Activated T-helper 1 cell treated with anti-CD3 and anti-CD28 coated beads, Interleukin-2, amount 50 U/mL, for 16 hours (primary cell): Measurements from ENCODE around the gene UNC45A.
"Not testable (repeated sequence)": the region's sequence is repeated elsewhere in the genome, so short reads cannot be mapped to it uniquely, and the experiment has no call there.

Source experiments
- DNase-seq, 2 donors: peaks; one replicate each; pipeline ENCODE4 v3.0.0-alpha.2; 2020; ENCODE audit warnings: low read depth in 1 of 2, low spot score in 1 of 2

The UNC45A gene, protein sequence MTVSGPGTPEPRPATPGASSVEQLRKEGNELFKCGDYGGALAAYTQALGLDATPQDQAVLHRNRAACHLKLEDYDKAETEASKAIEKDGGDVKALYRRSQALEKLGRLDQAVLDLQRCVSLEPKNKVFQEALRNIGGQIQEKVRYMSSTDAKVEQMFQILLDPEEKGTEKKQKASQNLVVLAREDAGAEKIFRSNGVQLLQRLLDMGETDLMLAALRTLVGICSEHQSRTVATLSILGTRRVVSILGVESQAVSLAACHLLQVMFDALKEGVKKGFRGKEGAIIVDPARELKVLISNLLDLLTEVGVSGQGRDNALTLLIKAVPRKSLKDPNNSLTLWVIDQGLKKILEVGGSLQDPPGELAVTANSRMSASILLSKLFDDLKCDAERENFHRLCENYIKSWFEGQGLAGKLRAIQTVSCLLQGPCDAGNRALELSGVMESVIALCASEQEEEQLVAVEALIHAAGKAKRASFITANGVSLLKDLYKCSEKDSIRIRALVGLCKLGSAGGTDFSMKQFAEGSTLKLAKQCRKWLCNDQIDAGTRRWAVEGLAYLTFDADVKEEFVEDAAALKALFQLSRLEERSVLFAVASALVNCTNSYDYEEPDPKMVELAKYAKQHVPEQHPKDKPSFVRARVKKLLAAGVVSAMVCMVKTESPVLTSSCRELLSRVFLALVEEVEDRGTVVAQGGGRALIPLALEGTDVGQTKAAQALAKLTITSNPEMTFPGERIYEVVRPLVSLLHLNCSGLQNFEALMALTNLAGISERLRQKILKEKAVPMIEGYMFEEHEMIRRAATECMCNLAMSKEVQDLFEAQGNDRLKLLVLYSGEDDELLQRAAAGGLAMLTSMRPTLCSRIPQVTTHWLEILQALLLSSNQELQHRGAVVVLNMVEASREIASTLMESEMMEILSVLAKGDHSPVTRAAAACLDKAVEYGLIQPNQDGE

DNA sequence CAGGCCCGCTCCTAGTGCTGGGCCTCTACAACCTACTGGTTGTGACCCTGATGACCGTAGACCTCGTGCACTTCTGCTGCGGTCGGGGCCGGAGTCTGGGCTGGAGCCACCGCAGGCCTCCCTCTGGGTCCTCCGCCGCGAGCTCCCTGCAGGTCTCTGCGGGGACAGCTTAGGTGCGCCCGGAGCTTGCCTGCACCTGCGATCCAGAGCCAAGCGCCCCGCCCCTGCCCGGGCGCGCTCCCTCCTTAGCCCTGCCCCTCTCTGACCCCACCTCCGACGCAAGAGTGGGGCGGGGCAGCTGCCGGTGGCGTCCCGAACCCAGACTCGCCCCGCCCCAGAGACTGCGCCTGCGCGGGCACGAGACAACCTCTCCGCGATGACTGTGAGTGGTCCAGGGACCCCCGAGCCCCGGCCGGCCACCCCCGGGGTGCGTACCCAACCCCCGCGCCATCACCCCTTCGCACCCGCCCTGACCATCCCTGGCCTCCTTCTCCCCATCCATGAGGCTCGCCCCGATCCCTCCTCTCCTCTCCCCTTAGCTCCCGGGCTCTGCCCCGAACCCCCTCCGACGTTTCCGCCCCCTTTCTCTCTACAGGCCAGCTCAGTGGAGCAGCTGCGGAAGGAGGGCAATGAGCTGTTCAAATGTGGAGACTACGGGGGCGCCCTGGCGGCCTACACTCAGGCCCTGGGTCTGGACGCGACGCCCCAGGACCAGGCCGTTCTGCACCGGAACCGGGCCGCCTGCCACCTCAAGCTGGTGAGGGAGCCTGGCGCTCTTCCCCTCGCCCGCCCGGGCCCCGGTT lies at the start of gene UNC45A:
Gene UNC45A (plus strand): TSS at position 337 of the 803 bp plus-strand sequence. CDS start 40 bp downstream, at position 377.
- peak; percentile 92 to 93 for DNase-seq

DNA sequence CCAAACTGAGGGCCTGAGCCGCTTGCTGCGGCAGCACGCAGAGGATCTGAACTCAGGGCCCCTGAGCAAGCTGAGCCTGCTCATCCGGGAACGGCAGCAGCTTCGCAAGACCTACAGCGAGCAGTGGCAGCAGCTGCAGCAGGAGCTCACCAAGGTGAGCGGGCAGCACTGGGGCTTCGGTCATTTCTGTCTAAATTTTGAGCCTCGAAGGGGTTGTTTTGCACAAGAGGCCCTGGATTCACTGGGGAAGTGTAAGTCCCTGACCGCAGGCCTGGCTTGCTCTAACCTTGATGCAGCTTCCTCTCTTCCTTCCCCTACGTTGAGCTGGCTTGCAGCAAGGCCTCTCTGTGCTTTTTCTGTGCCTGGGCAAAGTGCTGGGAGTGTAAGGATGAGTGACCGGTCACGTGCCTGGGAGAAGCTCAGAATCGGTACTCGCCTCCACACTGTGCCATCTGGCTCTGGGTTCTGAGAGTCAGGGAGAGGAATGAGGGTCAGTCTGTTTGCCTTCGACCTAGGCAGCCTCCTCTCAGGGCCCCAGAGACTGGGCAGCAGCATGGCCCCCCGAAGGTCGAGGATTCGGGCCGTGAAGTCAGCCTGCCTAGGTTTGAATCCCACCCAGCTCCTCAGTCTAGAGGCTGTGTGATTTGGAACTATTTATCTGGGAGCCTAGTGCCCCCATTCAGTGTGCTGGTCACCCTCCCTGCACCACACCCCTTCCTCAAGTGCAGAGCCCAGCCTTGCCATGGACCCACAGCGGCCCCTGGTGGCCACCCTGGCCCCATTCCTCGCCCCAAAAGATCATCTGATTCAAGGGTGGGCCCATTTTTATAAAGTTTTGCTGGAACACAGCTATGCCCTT lies 49.4 kb upstream of the UNC45A start:
- peak; percentile 58 to 64 for DNase-seq

DNA sequence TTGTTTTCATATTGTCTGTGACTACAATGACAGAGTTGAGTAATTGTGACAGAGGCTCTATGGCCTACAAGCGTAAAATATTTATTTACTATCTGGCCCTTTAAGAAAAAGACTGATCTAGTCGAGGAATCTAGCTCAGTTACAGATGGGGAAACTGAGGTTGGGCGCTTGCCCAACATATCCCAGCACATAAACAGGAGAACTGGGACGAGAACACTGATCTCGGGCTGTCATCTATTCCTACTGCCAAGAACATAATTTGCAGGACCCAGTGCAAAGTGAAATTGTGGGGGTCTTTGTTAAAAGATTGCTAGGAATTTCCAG lies 48.8 kb upstream of the UNC45A start:
- no peak for DNase-seq

DNA sequence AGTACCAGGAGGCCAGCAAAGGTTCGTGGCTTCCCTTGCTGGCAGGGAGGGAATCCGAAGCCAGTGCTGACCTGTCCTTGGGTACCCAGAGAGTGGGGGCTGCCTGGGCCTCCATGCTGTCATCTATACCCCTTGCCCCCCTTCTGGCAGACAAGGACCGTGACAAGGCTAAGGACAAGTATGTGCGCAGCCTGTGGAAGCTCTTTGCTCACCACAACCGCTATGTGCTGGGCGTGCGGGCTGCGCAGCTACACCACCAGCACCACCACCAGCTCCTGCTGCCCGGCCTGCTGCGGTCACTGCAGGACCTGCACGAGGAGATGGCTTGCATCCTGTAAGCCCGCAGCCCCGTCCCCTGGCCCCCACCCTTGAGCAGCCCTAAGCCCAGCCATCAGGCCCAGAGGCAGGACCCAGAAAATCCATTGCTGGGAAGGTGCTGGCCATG lies 48.0 kb upstream of the UNC45A start:
- DNase-seq: no peak

DNA sequence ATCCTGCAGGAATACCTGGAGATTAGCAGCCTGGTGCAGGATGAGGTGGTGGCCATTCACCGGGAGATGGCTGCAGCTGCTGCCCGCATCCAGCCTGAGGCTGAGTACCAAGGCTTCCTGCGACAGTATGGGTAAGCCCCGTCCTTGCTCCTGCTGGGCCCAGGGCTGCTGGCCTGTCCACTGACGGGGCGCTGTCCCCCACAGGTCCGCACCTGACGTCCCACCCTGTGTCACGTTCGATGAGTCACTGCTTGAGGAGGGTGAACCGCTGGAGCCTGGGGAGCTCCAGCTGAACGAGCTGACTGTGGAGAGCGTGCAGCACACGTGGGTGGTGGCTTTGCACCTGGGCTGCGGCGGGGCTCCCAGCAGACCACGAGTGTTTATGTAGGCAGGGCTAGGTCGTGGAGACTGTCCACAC lies 45.8 kb upstream of the UNC45A start:
- DNase-seq: no peak

DNA sequence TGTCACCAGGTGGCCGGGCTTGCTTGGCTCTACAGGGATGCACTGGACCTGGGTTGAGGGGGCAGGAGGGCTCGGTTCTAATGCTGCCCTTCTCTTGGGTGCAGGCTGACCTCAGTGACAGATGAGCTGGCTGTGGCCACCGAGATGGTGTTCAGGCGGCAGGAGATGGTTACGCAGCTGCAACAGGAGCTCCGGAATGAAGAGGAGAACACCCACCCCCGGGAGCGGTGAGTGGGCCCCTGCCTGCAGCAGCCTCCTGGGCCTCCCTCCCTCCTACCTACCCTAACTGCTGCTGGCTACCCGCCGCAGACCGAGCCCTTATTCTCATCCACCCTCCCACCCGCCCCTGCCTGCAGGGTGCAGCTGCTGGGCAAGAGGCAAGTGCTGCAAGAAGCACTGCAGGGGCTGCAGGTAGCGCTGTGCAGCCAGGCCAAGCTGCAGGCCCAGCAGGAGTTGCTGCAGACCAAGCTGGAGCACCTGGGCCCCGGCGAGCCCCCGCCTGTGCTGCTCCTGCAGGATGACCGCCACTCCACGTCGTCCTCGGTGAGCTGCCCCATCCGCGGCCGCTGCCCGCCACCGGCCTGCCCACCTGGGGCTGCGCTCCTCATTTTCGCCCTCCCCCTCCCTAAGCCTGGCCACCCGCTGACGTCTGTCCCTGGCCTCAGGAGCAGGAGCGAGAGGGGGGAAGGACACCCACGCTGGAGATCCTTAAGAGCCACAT lies 45.2 kb upstream of the UNC45A start:
- DNase-seq: no peak

DNA sequence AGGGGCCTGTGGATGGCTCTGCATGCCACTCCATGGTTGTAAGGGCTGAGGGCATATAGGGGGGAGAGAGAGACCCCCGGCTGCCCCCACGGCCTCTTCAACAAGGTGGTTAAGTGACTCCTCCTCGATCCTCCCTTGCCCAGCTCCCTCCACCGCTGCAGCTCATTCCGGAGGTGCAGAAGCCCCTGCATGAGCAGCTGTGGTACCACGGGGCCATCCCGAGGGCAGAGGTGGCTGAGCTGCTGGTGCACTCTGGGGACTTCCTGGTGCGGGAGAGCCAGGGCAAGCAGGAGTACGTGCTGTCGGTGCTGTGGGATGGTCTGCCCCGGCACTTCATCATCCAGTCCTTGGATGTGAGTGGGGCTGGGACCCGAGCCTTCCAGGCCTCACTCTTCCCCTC lies 44.2 kb upstream of the UNC45A start:
- no peak for DNase-seq

DNA sequence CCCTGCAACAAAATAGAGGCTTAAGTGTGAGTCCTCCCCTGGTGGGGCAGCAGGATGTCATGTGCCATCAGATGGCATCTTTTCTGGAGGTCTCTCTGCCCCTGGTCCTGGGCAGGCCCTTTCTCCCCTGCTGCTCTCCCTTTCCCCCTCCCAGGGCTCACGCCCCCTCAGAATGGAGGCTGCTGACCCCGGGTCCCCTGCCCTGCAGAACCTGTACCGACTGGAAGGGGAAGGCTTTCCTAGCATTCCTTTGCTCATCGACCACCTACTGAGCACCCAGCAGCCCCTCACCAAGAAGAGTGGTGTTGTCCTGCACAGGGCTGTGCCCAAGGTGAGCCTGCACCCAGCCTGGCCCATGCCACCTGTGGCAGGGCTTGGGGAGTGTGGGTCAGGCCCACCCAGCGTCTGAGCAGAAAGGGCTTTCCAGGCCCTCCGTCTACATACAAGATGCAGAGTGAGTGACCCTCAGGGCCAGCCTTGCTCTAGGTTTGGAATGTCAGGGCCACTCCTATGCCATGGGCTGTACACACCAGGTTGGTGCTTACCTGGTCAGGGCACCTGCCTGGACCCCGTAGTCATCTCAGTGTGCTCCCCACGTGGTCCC lies 43.6 kb upstream of the UNC45A start:
- no peak for DNase-seq

DNA sequence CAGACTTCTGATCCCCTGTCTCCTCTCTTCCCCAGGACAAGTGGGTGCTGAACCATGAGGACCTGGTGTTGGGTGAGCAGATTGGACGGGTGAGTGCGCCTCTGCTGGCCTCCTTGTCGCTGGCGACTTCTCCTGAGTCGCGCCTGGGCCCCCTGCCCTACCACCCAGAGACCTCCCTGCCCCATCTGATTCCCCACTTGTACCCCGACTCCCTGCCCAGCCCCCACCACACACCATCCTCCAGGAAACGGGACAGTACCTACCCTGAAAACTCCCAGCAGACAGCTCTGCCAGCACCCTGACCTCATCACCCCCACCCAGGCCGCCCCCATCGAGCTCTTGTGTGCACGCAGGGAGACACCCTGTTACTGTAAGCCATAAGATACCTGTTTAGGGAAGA lies 43.1 kb upstream of the UNC45A start:
- no peak for DNase-seq

DNA sequence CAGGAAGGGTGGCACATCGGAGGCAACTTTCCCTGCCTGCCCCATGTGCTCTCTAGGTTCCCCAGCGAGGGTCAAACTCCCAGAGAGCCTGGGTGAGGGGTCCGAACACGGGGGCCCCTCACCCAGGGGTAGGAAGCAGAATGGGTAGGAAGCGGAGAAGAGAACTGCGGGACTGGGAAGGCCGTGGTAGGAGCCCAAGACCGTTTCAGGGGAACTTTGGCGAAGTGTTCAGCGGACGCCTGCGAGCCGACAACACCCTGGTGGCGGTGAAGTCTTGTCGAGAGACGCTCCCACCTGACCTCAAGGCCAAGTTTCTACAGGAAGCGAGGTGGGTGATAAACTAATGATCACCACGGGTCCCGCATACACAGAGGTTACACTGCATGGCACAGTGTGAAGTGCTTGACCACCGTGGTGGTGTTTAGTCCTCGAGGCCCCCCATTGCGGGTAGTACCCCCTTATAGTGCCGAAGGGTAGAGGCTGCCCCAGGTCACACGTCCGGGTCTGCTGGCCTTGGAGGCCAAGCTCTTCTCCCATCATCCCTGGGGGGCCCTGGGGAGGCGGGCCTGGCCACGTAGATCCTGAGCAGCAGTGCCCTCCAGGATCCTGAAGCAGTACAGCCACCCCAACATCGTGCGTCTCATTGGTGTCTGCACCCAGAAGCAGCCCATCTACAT lies 42.4 kb upstream of the UNC45A start:
- DNase-seq: no peak

DNA sequence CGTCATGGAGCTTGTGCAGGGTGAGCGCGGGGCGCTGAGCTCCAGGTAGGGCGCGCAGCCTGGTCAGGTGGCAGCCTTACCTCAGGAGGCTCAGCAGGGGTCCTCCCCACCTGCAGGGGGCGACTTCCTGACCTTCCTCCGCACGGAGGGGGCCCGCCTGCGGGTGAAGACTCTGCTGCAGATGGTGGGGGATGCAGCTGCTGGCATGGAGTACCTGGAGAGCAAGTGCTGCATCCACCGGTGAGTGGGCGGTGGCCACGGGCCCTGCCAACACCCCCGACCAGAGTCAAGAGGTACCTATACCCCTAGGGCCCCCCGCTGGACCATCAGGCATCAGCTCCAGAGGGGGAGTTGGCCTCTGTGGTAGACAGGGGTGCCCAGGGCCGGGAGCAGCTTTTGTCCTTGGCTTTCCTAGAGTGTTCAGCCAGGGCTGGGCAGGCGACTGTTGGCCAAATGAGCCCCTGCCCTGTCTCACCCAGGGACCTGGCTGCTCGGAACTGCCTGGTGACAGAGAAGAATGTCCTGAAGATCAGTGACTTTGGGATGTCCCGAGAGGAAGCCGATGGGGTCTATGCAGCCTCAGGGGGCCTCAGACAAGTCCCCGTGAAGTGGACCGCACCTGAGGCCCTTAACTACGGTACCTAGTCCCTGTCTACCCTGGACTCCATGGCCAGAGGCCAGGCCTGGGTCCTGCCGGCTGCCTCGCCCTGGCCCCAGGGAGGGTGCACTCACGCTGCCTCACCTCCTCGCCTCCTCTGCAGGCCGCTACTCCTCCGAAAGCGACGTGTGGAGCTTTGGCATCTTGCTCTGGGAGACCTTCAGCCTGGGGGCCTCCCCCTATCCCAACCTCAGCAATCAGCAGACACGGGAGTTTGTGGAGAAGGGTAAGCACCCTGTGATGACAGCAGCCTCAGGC lies 41.7 kb upstream of the UNC45A start:
- no peak for DNase-seq

DNA sequence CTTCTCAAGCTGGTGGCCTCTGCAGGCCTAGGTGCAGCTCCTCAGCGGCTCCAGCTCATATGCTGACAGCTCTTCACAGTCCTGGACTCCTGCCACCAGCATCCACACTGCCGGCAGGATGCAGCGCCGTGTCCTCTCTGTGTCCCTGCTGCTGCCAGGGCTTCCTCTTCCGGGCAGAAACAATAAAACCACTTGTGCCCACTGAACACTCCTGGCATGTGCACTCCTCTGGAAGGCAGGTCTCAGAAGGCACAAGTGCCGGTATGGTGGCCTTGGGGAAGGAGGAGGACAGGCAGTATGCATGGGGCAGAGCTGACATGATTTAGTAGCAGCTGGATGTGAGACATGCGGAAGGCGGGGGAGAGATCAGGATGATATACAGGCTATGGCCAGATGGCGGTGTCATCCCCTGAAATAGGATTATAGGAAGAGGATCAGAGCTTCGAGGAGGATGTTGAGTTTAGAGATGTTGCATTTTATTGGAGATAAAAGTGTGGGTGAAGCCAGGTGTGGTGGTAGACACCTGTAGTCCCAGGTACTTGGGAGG lies 39.4 kb upstream of the UNC45A start:
- no peak for DNase-seq

DNA sequence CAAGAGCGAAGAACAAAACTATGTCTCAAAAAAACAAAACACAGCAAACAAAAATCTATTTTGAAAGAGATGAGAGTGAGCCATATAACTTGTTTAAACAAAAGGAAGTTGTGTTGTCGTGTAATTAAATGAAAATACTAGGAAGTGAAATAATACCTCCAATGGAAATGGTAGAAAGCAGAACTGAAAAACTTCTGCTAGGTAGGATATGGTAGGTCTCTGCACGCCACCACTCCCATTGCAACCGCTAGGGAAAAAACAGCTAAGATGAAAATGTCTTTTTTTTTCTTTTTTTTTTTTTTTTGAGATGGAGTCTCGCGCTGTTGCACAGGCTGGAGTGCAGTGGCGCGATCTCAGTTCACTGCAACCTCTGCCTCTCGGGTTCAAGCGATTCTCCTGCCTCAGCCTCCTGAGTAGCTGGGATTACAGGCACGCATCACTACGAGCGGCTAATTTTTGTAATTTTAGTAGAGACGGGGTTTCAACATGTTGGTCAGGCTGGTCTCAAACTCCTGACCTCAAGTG lies 37.9 kb upstream of the UNC45A start:
- DNase-seq: not testable (repeated sequence)

DNA sequence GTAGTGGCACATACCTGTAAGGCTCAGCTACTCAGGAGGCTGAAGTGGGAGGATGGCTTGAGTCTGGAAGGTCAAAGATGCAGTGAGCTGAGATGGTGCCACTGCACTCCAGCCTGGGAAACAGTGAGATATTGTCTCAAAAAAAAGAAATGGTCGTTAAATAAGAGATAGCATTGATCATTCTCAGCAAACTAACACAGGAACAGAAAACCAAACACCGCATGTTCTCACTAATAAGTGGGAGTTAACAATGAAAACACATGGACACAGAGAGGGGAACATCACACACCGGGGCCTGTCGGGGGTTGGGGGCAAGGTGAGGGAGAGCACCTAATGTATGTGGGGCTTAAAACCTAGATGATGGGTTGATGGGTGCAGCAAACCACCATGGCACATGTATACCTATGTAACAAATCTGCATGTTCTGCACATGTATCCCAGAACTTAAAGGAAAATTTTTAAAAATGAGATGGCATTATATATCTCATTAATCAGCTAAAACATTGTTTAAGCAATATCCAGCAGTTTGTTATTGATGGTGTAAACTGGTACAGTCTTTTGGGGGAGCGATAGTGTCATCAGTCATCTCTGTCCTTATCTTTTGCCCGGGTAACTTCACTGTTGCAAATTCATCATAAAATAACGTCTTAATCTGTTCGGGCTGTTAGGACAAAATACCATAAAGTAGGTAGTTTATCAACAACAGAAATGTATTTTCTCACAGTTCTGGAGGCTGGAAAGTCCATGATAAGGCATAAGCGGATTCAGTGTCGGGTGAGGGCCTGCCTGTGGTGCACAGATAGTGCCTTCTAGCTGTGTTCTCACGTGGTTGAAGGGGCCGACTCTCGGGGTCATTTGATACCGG lies 33.7 kb upstream of the UNC45A start:
- no peak for DNase-seq

DNA sequence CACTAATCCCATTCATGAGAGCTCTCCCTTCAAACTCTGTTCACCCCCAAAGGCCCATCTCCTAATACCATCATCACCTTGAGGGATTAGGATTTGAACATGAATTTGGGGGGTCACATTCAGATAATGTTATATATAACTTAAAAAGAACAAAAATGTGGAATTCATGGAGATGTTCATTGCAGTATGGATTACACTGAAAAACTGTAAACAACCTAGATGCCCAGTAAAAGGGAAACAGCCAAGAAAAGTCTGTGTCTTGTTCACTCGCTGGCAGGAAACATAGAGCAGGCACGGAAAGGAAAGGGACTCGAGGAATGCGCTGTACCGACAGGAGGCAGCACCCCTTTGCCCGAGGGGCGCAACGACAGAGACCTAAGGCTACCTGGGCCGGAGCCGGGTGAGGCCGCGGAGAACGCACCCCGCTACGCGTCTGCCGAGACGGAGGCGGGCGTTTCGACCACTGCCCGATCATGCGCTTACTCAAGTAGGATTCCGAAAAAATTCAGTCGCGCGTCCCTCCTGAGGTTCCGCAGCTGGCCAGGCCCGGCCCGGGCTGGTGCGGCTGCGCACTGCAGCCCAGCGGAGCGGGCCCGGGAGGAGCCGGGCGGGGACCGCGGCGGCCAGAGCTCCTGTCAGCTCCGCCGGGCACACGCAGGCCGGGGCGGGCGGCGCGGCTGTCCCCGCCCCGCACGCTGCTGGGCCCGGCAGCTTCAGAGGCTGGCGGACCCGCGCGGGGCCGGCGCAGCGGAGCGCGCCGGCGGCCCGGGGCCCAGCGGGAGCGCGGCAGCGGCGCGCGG lies 32.8 kb upstream of the UNC45A start:
- DNase-seq: peak; percentile 34 to 50
